ENCODE data around the gene EPB41L1. TPM values are rescaled to one million over a fixed set of nuclear protein-coding genes. Genes with fewer than 3 reads are reported as not detected.

The EPB41L1 gene
- total RNA-seq, 1 donor from 2014 or later: 16.7 TPM

GRCh38 chr20:36261389-36262105 is 107.0 kb downstream of the EPB41L1 start:
- intact Hi-C loops (cut with DNase I): no loop called here
- Histone ChIP-seq H3K9me3 (no peaks in the 10 kb centered on the region), H3K27me3 (no peaks in the 10 kb centered on the region), H3K4me1 (no peaks in the 10 kb centered on the region), H3K4me3 (no peak overlapping the region), H3K27ac (no peak overlapping the region), H3K36me3 (peaks cover 1 to 6% of the 10 kb centered on the region in 2 donors)
- DNase-seq (ENCODE audit: low spot score in 2 of 2): no peak
- no peak for TF ChIP-seq CTCF (IDR thresholded peaks at IDR 0.05)

GRCh38 chr20:36262440-36262839 is 107.9 kb downstream of the EPB41L1 start:
- Histone ChIP-seq H3K27ac (no peak overlapping the region), H3K4me3 (no peak overlapping the region), H3K4me1 (no peaks in the 10 kb centered on the region), H3K36me3 (no peaks in the 10 kb centered on the region), H3K9me3 (no peaks in the 10 kb centered on the region), H3K27me3 (no peaks in the 10 kb centered on the region)
- intact Hi-C loops (cut with DNase I): no loop called here
- DNase-seq (ENCODE audit: low spot score in 2 of 2): no peak
- TF ChIP-seq CTCF (IDR thresholded peaks at IDR 0.05): no peak

- no peaks in the 10 kb centered on the region for H3K27me3 ChIP-seq
- H3K4me3 ChIP-seq: no peak overlapping the region
- TF ChIP-seq CTCF (IDR thresholded peaks at IDR 0.05): no peak
- intact Hi-C loops (cut with DNase I): no loop called here
- DNase-seq (ENCODE audit: low spot score in 2 of 2): no peak
- H3K4me1 ChIP-seq: no peaks in the 10 kb centered on the region
- H3K27ac ChIP-seq: no peak overlapping the region
- H3K9me3 ChIP-seq: no peaks in the 10 kb centered on the region
- H3K36me3 ChIP-seq: no peaks in the 10 kb centered on the region
Measured at GRCh38 chr20:36264426-36265246, 110.1 kb downstream of the EPB41L1 start.

- Histone ChIP-seq H3K36me3 (no peaks in the 10 kb centered on the region), H3K27ac (no peak overlapping the region), H3K4me1 (no peaks in the 10 kb centered on the region), H3K4me3 (no peak overlapping the region), H3K9me3 (no peaks in the 10 kb centered on the region), H3K27me3 (no peaks in the 10 kb centered on the region)
- TF ChIP-seq CTCF (IDR thresholded peaks at IDR 0.05): no peak
- DNase-seq (ENCODE audit: low spot score in 2 of 2): no peak
- intact Hi-C loops (cut with DNase I): no loop called here
Measured at GRCh38 chr20:36266189-36266588, 111.6 kb downstream of the EPB41L1 start.

GRCh38 chr20:36267605-36268381 is 113.3 kb downstream of the EPB41L1 start:
- Histone ChIP-seq H3K36me3 (no peaks in the 10 kb centered on the region), H3K4me1 (no peaks in the 10 kb centered on the region), H3K4me3 (no peak overlapping the region), H3K9me3 (no peaks in the 10 kb centered on the region), H3K27me3 (no peaks in the 10 kb centered on the region), H3K27ac (no peak overlapping the region)
- DNase-seq (ENCODE audit: low spot score in 2 of 2): no peak
- no peak for TF ChIP-seq CTCF (IDR thresholded peaks at IDR 0.05)
- intact Hi-C loops (cut with DNase I): no loop called here

Data from ascending aorta (tissue), 2 donors.